ENCODE measurements around the gene ARRDC5. TPM values are rescaled to one million over a fixed set of nuclear protein-coding genes. Genes with fewer than 3 reads are reported as not detected.

ARRDC5 gene
- total and polyA plus RNA-seq, 10 donors: 1.4 to 9.4 (median 6.5) TPM

DNA sequence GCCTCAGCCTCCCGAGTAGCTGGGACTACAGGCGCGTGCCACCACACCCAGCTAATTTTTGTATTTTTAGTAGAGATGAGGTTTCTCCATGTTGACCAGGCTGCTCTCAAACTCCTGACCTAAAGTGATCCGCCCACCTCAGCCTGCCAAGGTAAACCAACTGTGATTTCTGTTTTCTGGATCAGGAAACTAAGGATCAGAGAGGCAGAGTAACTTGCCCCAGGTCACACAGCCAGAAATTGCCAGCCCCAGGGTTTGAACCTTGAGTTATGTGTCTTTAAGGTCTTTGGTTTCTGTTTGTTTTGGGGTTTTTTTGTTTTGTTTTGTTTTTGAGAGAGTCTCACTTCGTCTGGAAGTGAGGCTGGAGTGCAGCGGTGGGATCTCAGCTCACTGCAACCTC lies 31.0 kb downstream of the ARRDC5 start:
- intact Hi-C loops (cut with DNase I; ENCODE audit: low total_unique reads): loop anchor here (5.0 kb wide), 2 partner anchors 41 to 161 kb away; no protein-coding TSS in a partner anchor
- H3K4me1 ChIP-seq: peaks cover 0 to 48% (median 19%) of the 10 kb centered on the region in 6 donors
- TF ChIP-seq, protein P1, sequence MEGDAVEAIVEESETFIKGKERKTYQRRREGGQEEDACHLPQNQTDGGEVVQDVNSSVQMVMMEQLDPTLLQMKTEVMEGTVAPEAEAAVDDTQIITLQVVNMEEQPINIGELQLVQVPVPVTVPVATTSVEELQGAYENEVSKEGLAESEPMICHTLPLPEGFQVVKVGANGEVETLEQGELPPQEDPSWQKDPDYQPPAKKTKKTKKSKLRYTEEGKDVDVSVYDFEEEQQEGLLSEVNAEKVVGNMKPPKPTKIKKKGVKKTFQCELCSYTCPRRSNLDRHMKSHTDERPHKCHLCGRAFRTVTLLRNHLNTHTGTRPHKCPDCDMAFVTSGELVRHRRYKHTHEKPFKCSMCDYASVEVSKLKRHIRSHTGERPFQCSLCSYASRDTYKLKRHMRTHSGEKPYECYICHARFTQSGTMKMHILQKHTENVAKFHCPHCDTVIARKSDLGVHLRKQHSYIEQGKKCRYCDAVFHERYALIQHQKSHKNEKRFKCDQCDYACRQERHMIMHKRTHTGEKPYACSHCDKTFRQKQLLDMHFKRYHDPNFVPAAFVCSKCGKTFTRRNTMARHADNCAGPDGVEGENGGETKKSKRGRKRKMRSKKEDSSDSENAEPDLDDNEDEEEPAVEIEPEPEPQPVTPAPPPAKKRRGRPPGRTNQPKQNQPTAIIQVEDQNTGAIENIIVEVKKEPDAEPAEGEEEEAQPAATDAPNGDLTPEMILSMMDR (IDR thresholded peaks at IDR 0.05 in 8 of 11, conservative IDR thresholded peaks at IDR 0.05 in 3 of 11): no peak
- TF ChIP-seq POLR2AphosphoS5 (IDR thresholded peaks at IDR 0.05) (no peak), POLR2A (IDR thresholded peaks at IDR 0.05) (no peak)
- no peaks in the 10 kb centered on the region for H3K27me3 ChIP-seq (replicated peaks in 1 of 7)
- no peaks in the 10 kb centered on the region for H3K9me3 ChIP-seq
- no peak overlapping the region for H3K4me3 ChIP-seq
- H3K27ac ChIP-seq: no peak overlapping the region
- no peak for DNase-seq
- H3K36me3 ChIP-seq: no peaks in the 10 kb centered on the region
- WGBS, 5 donors: 71 to 88% (median 77%) methylated on average over 6 of the region's 6 CpGs

DNA sequence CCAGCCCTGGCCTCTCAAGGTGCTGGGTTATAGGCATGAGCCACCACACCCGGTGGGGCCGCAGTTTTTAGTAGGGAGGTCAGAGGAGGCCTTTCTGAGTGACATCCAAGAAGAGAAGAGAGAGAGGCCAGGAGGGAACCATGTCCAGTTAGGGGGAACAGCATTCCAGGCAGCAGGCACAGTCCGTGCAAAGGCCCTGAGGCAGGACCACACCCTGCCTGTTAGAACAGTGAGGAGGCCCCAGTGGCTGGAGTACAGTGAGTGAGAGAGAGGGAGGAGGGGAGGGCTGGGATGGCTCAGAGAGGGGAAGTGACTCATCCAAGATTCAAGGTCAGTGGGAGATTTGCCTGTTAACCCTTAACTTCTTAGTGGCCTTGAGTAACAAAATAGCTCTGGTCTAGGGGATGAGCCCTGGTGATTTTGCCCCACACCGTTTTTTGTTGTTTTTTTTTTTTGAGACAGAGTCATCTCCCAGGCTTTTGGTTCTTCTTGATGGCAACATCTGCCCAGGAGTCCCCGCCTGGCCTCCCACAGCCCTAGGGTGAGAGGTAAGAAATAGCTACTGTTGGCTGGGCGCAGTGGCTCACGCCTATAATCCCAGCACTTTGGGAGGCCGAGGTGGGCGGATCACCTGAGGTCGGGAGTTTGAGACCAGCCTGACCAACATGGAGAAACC lies 32.5 kb downstream of the ARRDC5 start:
- intact Hi-C loops (cut with DNase I; ENCODE audit: low total_unique reads): loop anchor here (5.0 kb wide), 2 partner anchors 42 to 162 kb away; no protein-coding TSS in a partner anchor
- H3K27ac ChIP-seq: peak overlapping the region in 4 of 8 donors; percentile 32 to 97 (median 48)
- 61 to 75% (median 72%) methylated on average over 10 of the region's 10 CpGs for WGBS, 5 donors
- H3K36me3 ChIP-seq: no peaks in the 10 kb centered on the region
- H3K27me3 ChIP-seq (replicated peaks in 1 of 7): no peaks in the 10 kb centered on the region
- H3K9me3 ChIP-seq: no peaks in the 10 kb centered on the region
- H3K4me3 ChIP-seq: no peak overlapping the region
- DNase-seq: peak; percentile 76
- TF ChIP-seq POLR2AphosphoS5 (IDR thresholded peaks at IDR 0.05): peak in 1 of 3 donors; percentile 42
- TF ChIP-seq, protein P1 (IDR thresholded peaks at IDR 0.05 in 8 of 11, conservative IDR thresholded peaks at IDR 0.05 in 3 of 11): no peak
- peaks cover 0 to 64% (median 33%) of the 10 kb centered on the region in 6 donors for H3K4me1 ChIP-seq

DNA sequence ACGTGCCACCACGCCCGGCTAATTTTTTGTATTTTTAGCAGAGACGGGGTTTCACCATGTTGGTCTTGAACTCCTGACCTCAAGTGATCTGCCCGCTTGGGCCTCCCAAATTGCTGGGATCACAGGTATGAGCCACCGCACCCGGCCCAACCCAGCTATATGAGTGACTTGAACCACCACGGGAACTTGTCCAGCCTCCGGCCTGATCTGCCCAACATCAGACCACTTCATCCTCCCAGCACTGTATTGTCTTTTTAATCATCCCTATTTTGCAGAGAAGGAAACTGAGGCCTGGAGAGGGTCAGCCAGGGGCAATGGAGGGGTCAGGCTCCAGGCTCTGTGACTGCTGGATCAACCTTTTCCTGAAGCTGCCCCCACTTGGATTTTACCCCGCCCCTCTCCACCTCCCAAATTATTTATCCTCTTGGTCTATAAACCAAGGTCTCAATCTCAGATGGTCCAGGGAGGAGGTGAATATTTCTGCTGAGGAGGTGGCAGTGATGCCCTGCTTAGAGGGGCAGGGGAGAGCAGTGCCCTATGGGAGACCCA lies 34.3 kb downstream of the ARRDC5 start:
- Histone ChIP-seq H3K4me3 (peak overlapping the region in 5 of 8 donors; percentile 74 to 91 (median 75)), H3K4me1 (peaks cover 0 to 72% (median 36%) of the 10 kb centered on the region in 6 donors), H3K36me3 (peaks cover 0 to 10% (median 0%) of the 10 kb centered on the region in 6 donors), H3K9me3 (no peaks in the 10 kb centered on the region), H3K27me3 (replicated peaks in 1 of 7) (no peaks in the 10 kb centered on the region), H3K27ac (peak overlapping the region in 7 of 8 donors; percentile 70 to 97 (median 91))
- TF ChIP-seq POLR2AphosphoS5 (IDR thresholded peaks at IDR 0.05) (no peak), POLR2A (IDR thresholded peaks at IDR 0.05) (no peak)
- TF ChIP-seq, protein P1 (IDR thresholded peaks at IDR 0.05 in 8 of 11, conservative IDR thresholded peaks at IDR 0.05 in 3 of 11): no peak
- peak; percentile 77 for DNase-seq
- intact Hi-C loops (cut with DNase I; ENCODE audit: low total_unique reads): no loop called here
- WGBS, 5 donors: 60 to 76% (median 69%) methylated on average over 10 of the region's 10 CpGs
